Breast epithelium (tissue), 3 donors: ENCODE results near the gene NEURL4.

Experiments used
- CTCF ChIP-seq, 3 donors: fragments of 450-650 bp; IDR thresholded peaks; one replicate each; pipeline ENCODE4 v1.5.1; 2016 to 2017; ENCODE audit warnings: antibody characterized with exemption in 3 of 3, mild to moderate bottlenecking in 3 of 3, moderate library complexity in 3 of 3
- POLR2A ChIP-seq: fragments of 450-650 bp; IDR thresholded peaks from one replicate; pipeline ENCODE4 v1.6.1; 2016; ENCODE audit warnings: antibody characterized with exemption, mild to moderate bottlenecking, moderate library complexity
- POLR2AphosphoS5 ChIP-seq, 3 donors: sonication (generic); formaldehyde crosslinking; IDR thresholded peaks; one replicate each; pipeline ENCODE4 v1.6.1; 2017; ENCODE audit warnings: antibody characterized with exemption in 3 of 3

- TF ChIP-seq POLR2A, result no peak
- TF ChIP-seq CTCF (IDR thresholded peaks at IDR 0.05), result no peak
- TF ChIP-seq POLR2AphosphoS5 (IDR thresholded peaks at IDR 0.05), result no peak
These were observed 43.5 kb downstream of the NEURL4 start for GRCh38 chr17:7285679-7286078.
